Adrenal gland (tissue), 5 donors: Measurements from ENCODE around the gene LRRN4CL.

ENCODE experiments used
- CTCF ChIP-seq, 6 experiments: fragments of 450-650 bp in 4 of 6; fragments of 200-600 bp in 2 of 6; sonication (generic) in 1 of 6; IDR thresholded peaks; 1 replicate in 5 of 6; 2 replicates in 1 of 6; pipeline versions ENCODE4 v1.5.1 to v1.8.0; 2016 to 2021; ENCODE audit warnings: antibody characterized with exemption in 6 of 6, mild to moderate bottlenecking in 2 of 6, moderate library complexity in 1 of 6
- POLR2A ChIP-seq, 2 donors: fragments of 450-650 bp; IDR thresholded peaks; one replicate each; pipeline ENCODE4 v1.6.1; 2017; ENCODE audit warnings: antibody characterized with exemption in 2 of 2, mild to moderate bottlenecking in 2 of 2, moderate library complexity in 1 of 2
- donor health status: DM: no; HTN: no; CAD: no.

- TF ChIP-seq CTCF (IDR thresholded peaks at IDR 0.05) (no peak), POLR2A (IDR thresholded peaks at IDR 0.05) (no peak)
These were observed 34.8 kb upstream of the LRRN4CL start for GRCh38 chr11:62724171-62724570.
